Measurements from ENCODE around the gene ASMTL. TPM values are rescaled to one million over a fixed set of nuclear protein-coding genes. Genes with fewer than 3 reads are reported as not detected.
A peak's percentile ranks its signal among the peaks of the same experiment; 100 is the strongest.
"Not testable (repeated sequence)": the region's sequence is repeated elsewhere in the genome, so short reads cannot be mapped to it uniquely, and the experiment has no call there.

ASMTL gene
- total and polyA plus RNA-seq, 8 donors, result 11.2 to 25.9 (median 16.3) TPM

DNA sequence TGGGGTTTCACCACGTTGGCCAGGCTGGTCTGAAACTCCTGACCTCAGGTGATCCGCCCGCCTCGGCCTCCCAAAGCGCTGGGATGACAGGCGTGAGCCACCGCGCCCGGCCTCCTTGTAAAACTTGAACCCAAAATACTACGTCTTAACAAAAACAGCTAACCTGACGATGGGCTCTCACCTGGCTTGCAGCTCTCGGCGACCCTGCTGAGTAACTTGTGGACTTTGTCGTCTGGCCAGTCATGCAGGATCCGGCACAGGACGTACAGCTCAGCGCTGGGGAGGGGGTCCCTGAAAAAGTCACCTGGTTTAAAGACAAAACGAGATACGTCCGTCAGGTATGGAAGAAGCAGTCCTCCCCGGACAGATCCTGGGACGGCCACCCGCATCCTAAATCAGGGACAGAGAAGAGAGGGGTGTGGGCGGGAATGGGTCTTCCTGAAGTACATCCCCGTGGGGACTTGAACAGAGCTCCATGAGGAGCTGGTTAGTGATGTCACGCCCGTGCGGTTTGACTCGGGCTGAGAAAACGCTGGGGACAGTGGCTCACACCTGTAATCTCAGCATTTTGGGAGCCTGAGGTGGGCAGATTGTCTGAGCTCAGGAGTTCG is 40.1 kb downstream of the ASMTL start:
- Histone ChIP-seq H3K36me3 (peaks cover 0 to 6% (median 0%) of the 10 kb centered on the region in 3 donors), H3K4me3 (no peak overlapping the region), H3K4me1 (no peaks in the 10 kb centered on the region), H3K27me3 (no peaks in the 10 kb centered on the region), H3K9me3 (no peaks in the 10 kb centered on the region), H3K27ac (no peak overlapping the region)
- WGBS, 2 donors, result 90% methylated on average over 31 of the region's 31 CpGs
- FAIRE-seq (no peak), DNase-seq (peak in 2 of 6 donors; percentile 22 to 36), ATAC-seq (no peak)
- intact Hi-C loops (cut with DNase I), result no loop called here
- no peak for TF ChIP-seq CTCF (IDR thresholded peaks at IDR 0.05)

GRCh38 chrX:1411326-1411725 is 41.4 kb downstream of the ASMTL start:
- no peak overlapping the region for H3K4me3 ChIP-seq
- H3K9me3 ChIP-seq, result no peaks in the 10 kb centered on the region
- no peak overlapping the region for H3K27ac ChIP-seq
- no peaks in the 10 kb centered on the region for H3K4me1 ChIP-seq
- ATAC-seq, result no peak
- H3K36me3 ChIP-seq, result peaks cover 0 to 12% (median 0%) of the 10 kb centered on the region in 3 donors
- no peaks in the 10 kb centered on the region for H3K27me3 ChIP-seq
- WGBS, 2 donors, result 80 to 84% methylated on average over 12 of the region's 12 CpGs
- DNase-seq, result peak in 2 of 6 donors; percentile 18 to 35
- FAIRE-seq, result no peak
- intact Hi-C loops (cut with DNase I), result no loop called here
- TF ChIP-seq CTCF (IDR thresholded peaks at IDR 0.05), result no peak

DNA sequence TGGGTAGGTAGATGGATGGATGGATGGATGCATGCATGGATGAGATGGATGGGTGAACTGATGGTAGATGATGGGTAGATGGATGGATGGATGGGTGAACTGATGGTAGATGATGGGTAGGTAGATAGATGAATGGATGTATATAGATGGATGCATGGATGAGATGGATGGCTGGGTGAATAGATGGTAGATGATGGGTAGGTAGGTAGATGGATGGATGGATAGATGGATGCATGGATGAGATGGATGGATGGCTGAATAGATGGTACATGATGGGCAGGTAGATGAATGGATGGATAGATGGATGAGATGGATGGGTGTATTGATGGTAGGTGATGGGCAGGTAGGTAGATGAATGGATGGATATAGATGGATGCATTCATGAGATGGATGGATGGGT is 45.7 kb downstream of the ASMTL start:
- intact Hi-C loops (cut with DNase I), result no loop called here
- Histone ChIP-seq H3K27me3 (no peaks in the 10 kb centered on the region), H3K4me3 (no peak overlapping the region), H3K27ac (no peak overlapping the region), H3K9me3 (no peaks in the 10 kb centered on the region), H3K36me3 (peaks cover 0 to 8% (median 0%) of the 10 kb centered on the region in 3 donors), H3K4me1 (no peaks in the 10 kb centered on the region)
- DNase-seq (no peak), ATAC-seq (no peak), FAIRE-seq (no peak)
- TF ChIP-seq CTCF (IDR thresholded peaks at IDR 0.05), result no peak

GRCh38 chrX:1405769-1406168 is 46.9 kb downstream of the ASMTL start:
- H3K9me3 ChIP-seq; H3K4me1 ChIP-seq; DNase-seq; H3K27ac ChIP-seq; intact Hi-C loops (cut with DNase I); H3K36me3 ChIP-seq; H3K4me3 ChIP-seq; H3K27me3 ChIP-seq; FAIRE-seq; ATAC-seq: not testable (repeated sequence)
- WGBS, 2 donors, result 96 to 98% methylated on average over 2 of the region's 2 CpGs

GRCh38 chrX:1403867-1404266 is 48.8 kb downstream of the ASMTL start:
- H3K4me3 ChIP-seq; H3K27ac ChIP-seq; H3K36me3 ChIP-seq; H3K27me3 ChIP-seq; intact Hi-C loops (cut with DNase I); H3K9me3 ChIP-seq; FAIRE-seq; ATAC-seq; H3K4me1 ChIP-seq; DNase-seq: not testable (repeated sequence)
- WGBS, 2 donors, result 97 to 98% methylated on average over 3 of the region's 3 CpGs

DNA sequence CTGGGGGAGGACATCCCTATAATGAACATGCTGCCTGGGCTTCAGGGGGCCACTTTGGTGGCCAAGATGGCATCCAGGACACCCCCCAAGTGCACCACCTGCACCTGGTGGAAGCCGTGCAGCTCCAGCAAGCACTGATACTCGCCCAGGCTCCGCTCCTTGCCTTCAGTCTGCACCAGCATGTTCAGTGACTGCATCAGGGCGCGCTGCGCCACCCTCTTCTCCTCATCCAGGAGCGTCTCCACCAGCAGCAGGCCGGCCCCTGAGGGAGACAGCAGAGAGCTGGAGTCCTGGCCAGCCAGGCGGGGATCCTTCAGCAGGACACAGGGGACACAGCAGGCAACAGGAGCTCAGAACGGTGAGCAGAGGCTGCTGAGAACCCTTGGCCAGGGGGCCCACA is 49.5 kb downstream of the ASMTL start:
- TF ChIP-seq CTCF (IDR thresholded peaks at IDR 0.05), result no peak
- Histone ChIP-seq H3K36me3 (peaks cover 0 to 8% (median 0%) of the 10 kb centered on the region in 3 donors), H3K9me3 (no peaks in the 10 kb centered on the region), H3K27ac (no peak overlapping the region), H3K4me3 (no peak overlapping the region), H3K4me1 (no peaks in the 10 kb centered on the region), H3K27me3 (no peaks in the 10 kb centered on the region)
- FAIRE-seq (no peak), ATAC-seq (no peak), DNase-seq (peak in 2 of 6 donors; percentile 41 to 51)
- intact Hi-C loops (cut with DNase I), result no loop called here
- WGBS, 2 donors, result 98% methylated on average over 10 of the region's 10 CpGs
